Stimulated activated CD4-positive, alpha-beta T cell treated with anti-CD3 and anti-CD28 coated beads, TNF-alpha, amount 100 ng/mL, for 48 hours (primary cell): ENCODE results near the gene IGF2.
A peak's percentile ranks its signal among the peaks of the same experiment; 100 is the strongest.

Experiments used
- DNase-seq, 3 donors: peaks; one replicate each; pipeline ENCODE4 v3.0.0-alpha.2; 2020; ENCODE audit warnings: low read depth in 3 of 3

Gene IGF2

DNA sequence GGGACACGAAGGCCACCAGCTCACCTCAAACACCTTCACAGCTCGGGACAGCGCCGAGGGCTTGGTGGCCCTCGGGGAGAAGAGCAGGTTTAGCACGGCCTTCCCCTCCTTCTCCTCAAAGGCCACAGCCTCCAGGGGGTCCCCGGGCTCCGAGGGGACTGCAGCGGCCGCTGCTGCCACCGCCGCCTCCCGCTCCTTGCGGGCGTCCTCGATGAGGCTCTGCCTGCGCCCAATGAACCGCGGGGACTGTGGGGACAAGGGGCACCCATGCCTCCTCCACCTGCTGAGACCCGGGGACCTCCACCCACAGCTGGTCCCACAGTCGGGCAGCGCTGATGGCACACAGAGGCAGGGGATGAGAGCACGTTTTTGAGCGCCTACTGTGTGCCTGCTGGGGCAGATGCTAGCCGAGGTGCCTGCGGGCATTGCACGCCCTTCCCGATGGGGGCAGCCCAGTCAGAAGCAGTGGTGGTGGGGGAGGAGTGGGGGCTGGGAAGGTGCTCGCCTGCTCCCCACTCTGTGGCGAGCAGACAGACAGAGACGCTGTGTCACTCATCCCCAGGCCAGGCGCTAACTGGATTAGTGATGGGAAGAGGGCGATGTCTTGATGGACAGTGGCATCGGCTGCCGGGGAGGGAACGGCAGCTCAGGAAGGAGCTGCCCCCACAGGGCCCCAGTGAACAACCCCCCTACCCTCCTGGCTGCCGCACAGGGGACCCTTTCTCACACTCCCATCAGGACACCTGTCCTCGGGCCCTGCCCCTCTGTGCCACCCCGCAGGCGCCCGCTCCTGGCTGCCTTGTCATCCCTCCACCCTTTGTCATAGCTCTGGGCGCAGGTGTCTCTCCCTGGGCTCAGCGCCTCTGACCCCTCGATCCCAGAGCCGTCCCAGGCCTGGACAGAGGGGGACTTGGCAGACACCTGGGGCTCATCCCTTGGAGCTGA, 30.7 kb upstream of the IGF2 start:
- no peak for DNase-seq

DNA sequence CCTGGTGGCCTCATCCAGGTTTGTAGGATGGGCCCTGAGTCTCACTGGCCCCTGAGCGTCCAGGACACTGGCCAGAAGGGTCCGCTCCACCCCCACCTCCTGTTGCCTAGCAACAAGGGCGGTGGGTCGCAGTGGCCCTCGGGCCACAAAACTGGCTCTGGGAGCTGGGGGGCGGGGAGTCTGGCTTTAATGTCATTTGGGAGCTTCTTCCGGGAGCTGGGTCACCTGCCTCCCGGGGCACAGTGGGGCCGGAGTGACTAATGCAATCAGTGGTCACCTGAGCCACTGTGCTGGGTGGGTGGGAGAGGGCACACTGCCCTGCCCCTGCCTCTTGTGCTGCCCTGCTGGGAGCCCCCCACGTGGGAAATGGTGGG, 29.8 kb upstream of the IGF2 start:
- DNase-seq: no peak

DNA sequence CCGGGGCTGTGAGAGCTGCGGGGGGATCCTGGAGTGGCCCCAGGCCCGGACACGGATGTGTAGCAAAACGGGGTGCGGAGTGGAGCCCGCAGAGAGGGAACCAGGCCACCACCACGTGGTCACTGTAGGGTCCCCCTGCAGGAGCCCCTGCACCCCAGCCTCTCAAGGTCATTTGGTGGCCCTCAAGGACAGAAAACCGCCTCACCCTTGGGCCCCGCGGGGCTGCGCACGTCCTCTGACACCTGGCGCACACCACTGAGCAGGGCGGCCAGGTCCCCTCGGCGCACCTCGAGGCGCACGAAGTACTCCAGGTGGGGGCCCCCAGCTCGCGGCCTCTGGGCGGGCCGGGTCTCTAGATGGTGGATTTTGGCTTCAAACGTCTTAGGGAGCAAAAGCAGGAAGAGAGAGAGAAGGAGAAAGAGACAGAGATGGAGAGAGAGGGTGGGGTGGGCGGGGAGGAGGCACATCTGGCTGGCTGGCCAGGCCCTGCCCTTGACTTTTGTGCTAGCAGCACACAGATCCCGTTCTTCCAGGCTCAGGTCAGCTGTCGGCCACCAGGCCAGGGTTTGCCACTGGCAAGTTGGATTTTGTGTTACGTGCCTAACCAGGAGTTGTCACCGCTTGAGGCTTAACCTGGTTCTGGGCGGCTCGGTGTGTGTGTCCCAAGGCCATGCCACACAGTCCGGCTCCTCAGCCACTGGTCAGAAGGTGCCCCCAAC, 29.3 kb upstream of the IGF2 start:
- no peak for DNase-seq

DNA sequence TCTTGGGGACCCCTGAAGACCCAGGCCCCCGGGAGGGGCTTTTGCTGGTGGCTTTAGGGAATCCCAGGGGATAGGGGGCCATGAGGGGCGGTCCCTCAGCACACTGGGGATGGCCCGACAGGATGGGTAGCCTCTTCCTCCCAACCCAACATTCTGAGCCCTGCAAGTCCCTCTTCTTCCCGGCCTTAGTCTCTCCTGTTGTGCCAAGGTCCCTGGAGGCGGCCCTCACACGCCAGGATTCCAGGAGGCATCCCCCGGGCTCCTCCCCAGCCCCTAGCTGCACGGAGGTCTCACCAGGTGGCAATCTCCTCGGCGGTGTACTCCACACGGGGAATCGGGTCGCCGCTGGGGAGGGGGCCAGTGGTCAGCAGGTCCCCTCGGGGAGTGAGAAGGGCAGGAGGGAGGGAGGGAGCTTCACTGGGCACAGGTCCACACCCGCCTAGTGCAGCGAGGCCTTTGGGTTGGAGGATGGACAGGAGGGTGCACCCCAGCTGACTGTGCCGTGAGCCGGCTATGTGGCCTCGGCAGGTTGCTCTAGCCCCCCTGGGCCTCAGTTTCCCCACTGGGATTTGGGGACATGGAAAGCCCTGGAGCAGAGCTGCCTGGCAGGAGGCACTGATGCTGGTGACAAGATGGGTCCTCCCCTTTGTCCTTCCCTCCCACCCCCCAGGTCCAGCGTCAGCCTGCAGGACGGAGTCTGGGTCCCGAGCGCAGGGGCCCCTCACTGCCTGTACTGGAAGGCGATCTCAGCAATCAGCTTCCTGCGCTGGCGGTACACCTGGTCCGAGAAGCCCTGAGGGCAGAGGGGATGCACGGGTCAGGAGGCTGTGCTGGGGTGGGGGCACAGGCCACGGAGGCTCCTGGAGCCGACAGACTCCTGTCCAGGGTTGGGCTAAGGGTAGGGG, 28.2 kb upstream of the IGF2 start:
- DNase-seq: no peak

DNA sequence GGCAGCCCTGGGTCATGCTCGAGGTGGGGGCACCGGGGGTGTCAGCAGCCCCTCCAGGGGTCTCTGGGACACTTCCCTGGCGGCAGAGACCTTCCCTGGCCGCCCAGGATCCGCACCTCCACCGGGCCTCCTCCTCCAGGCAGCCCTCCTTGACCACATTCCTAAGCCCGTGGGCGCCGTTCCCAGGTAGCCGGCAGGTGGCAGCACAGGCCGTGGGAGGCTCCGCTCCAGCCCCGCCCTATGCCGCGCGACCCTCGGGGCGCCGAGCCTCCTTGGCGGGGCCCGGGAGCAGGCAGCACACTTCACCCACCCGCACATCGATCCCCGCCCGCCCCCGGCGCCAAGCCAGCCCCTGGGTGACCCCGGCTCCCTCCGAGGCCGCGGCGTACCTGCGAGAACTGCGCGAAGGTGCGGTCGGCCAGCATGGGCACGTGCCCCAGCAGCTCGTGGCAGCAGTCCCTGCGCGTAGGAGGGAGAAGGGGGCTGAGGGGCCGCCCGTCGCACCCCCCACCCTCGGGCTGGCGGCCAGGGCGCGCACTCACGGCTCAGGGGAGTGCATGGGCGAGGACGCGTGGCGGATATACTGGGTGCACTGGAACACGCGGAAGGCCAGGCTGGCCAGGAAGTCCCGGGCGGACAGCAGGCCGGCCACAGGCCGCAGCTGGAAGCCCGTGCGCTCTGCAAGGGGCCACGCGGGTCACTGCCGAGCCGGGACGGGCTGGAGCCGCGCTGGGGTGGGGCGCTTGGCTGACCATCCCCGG, 27.1 kb upstream of the IGF2 start:
- peak in 1 of 3 donors; percentile 46 for DNase-seq

DNA sequence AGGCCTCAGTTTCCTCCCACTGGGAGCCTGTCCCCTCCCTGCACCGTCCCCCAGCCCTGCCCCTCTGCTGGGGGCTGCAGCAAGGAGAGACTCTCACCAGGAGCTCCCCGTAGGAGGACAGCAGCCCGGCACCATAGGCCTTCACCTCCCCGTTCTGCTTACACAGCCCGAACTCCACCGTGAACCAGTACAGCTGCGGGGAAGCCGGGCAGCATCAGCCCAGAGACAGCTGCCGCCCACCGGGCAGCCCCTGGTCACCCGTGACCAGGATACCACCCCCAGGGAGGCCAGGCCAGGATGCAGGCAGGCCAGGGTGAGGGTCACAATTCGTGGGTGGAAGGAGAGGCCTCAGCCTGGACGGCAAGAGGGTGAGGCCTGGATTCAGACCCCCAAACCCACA, 26.4 kb upstream of the IGF2 start:
- no peak for DNase-seq

DNA sequence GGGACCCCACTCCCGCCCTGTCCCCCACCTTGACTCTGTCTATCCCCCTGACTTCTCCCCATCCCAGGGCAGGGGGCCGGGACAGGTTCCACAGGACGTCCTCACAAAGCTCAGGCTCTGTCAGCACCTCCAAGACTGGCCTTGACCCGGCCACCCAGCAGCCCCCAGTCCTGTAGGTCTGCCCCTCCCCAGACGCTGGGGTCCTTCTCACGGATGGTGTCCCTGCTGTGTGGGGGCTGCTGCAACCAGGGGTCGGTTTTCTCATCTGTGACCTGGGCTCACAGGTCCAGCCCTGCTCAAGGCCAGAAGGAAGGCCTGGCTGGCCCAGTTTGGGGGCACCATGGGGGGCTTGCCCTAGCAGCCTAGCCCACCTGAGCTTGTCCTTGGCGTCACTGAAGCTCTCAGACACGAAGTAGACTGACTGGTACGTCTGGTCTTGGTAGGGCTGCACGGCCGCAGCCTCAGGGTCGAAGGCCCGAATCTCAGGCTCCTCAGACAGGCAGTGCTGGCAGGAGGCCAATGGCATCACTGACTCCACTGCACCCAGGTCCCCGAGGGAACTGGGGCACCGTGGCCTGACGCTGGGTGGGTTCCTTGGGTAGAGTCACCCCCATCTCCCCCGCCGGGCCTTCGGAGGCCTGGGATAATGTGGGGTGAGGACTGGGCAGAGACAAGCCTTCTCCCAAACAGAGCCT, 25.8 kb upstream of the IGF2 start:
- DNase-seq: no peak

DNA sequence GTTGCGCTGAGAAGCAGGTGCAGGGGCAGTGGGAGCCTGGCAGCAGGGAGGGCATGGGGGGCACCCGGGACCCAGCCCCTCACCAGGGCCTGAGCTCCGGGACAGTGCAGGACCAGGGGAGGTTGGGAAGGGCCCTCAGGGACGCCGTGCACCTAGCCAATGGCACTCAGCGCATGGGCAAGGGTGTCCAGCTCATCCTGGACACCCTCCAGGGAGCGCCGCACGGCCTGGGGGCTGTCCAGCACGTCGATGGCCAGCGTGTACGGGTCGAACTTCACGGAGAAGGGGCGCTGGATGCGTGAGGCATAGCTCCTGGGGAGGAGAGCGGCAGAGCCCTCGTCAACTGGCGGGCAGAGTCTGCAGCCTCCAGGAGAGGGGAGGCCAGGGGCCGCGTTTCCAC, 24.9 kb upstream of the IGF2 start:
- DNase-seq: no peak

DNA sequence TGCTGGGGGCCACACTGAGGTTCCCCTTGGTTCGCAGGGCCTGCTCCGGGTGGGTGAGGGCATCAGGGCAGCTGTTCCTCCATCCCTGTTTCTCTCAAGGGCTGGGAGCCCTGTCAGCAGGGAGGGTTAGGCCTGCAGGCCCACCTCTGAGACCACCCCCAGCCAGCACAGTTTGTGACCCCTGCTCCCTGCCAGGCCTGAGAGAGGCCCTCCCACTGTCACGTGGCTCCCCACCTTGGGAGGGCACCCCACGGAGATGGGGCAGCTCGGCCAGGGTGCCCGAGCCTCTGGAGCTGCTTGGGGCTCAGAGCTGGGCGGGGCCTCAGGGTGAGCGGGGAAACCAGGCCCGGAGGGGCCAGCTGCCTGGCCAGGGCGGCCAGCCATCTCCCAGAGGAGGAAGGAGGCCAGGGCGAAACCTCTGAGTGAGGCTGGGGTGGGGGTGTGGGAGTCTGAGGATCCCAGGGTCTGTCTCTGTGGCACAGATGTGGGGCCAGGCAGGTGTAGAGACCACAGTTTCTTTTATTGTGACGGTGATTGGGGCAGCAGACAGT, 24.3 kb upstream of the IGF2 start:
- no peak for DNase-seq

DNA sequence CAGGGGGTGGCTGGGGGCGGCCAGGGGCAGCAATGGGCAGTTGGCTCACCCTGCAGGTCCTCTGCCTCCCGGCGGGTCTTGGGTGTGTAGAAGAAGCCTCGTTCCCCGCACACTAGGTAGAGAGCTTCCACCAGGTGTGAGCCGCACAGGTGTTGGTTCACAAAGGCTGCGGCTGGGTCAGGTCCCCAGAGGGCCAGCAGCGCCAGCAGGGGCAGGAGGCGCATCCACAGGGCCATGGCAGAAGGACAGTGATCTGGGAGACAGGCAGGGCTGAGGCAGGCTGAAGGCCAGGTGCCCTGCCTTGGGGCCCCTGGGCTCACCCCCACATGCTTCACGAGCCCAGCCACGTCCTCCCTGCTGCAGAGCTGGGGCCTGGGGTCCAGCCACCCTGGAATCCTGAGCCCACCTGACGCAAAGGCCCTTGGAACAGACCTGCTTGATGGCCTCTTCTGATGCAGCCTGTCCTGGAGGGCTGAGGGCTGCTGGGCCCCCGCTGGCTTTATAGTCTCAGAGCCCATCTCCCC, 21.6 kb upstream of the IGF2 start, which contains the start of gene INS:
Gene INS (minus strand): TSS at position 474 of the 524 bp plus-strand sequence. CDS start 238 bp downstream, at position 236.
- no peak for DNase-seq

DNA sequence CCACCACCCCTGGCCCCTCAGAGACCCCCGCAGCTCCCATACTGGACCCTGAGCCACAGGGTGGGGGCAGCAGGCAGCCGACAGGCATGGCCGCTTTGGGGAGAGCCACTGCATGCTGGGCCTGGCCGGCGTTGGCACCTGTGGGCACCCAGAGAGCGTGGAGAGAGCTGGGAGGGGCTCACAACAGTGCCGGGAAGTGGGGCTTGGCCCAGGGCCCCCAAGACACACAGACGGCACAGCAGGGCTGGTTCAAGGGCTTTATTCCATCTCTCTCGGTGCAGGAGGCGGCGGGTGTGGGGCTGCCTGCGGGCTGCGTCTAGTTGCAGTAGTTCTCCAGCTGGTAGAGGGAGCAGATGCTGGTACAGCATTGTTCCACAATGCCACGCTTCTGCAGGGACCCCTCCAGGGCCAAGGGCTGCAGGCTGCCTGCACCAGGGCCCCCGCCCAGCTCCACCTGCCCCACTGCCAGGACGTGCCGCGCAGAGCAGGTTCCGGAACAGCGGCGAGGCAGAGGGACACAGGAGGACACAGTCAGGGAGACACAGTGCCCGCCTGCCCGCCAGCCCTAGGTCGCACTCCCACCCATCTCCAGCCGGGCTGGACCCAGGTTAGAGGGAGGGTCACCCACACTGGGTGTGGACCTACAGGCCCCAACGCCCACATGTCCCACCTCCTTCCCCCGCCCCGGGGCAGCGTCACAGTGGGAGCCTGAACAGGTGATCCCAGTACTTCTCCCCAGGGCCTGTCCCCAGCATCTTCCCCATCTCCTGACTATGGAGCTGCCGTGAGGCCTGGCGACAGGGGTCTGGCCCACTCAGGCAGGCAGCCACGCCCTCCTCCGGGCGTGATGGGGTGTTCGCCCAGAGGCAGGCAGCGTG, 20.6 kb upstream of the IGF2 start:
- no peak for DNase-seq

DNA sequence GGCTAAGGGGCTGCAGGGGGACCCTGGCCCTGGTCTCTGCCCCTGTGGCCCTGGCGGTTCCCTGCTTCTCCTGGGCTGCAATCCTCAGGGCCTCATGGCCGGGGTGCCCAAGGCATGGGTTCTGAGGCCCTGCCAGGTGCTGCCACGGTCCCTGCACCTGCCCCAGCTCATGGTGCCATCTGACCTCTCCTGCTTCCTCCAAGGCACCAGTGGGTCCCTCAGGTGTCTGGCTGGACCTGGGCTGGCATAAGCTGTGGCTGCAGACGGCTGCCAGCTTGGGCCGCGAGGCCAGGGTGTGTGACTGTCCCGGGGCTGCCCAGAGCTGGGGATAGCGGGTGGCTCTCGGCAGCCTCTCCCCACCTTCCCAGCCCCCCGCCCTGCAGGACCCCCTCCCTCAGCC, 19.8 kb upstream of the IGF2 start:
- no peak for DNase-seq

DNA sequence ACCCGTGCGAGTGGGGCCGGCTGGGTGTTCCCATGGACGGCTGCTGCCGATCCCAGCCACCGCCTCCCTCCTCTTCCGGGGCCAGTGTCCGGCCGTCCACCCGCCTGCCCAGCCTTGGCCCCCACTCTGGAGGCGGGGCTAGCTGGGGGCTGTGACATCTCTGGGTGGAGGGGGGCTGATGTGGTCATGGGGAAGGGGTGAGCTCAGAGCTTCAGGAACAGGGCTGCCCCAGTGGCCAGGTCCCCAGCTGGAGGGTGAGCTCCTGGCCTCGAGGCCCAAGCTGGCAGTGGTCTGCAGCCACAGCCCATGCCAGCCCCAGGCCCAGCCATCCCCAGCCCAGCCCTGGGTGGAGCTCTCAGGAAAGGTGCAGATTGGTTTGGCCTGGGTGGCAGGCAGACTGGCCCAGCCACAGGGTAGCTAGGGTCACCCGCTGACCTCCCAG, 19.1 kb upstream of the IGF2 start:
- DNase-seq: no peak

DNA sequence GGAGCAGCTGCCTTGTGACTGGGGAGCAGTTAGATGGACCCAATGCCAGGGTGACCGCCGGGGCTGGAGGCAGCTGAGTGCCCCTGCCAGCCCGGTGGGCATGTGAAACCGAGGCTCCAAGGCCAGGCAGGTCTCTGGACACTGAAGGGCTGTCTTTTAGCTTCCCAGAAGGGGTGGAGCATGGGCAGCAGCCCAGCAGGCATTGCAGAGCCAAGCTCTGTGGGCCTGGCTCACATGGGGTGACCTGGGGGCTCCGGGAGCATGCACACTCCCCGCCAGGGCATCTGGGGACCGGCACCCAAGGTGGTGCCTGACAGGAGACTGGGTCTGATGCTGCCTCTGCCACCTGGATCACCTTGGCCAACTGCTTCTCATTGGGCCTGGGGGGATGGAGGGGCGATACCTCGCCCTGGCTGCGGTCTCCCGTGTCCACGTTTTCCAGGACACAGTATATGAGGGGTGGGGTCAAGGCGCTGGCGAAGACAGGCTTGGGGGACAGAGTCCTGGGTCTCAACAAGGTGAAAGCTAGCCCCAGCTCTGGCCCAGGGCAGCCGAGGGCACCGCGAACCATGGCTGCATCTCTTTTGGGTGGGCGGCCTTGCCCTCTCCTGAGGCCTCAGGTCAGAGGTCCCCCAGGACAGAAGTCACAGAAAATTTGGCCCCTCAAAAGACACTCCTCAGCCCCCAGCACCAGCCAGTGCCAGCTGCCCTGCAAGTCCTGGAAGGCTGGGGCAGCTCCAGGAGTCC, 18.3 kb upstream of the IGF2 start:
- DNase-seq: no peak

DNA sequence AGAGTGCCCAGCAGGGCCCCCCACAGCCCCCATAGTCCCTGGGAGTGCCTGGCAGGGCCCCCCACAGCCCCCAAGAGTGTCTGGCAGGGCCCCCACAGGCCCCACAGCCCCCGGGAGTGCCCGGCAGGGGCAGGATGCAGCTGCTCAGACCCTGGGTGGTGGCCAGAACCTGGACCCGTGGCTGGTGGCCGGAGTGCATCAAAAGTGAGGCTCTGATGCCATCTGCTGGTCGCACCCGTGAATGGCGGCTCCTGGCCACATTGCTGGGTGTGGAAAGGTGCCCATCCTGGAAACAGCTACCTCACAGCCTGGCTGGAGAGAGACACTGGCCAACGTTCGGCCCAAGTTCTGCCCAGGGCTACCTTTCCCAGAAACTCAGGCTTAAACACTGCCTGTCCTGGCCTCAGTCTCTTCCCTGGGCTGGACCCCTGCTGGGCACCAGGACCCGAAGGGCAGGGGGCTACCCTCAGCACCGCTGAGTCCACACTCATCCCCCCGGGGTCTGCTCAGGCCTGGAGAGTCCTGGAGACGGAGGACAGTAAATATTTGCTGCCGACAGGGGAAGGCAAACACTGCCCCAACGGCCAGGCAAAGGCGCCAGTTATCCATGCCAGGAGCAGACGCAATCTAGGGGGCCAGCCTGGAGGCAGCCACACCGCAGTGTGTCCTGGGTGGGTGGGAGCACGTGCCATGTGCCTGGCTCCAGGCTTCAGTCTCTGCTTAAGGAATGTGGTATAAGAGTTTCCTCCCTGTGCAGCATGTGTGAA, 17.4 kb upstream of the IGF2 start:
- peak; percentile 33 to 53 (median 46) for DNase-seq

DNA sequence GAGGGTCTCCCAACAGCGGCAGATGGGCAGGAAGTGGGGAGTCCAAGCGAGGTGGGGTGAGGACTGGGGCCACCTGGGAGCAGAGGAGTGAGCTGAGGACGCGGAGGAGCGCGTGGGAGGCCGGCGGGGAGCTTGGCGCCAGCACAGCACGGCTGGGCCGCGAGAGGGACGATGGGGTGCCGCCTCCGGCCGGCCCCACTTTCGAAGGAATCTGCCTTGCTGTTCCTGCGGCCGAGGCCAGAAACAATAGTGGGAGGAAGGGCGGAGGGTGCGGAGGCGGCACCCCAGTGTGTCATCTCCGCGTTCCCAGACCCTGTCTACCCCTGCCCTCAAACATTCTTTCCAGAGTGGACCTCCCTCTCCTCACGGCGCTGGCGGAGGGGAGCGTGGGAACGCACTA, 16.3 kb upstream of the IGF2 start:
- DNase-seq: no peak

DNA sequence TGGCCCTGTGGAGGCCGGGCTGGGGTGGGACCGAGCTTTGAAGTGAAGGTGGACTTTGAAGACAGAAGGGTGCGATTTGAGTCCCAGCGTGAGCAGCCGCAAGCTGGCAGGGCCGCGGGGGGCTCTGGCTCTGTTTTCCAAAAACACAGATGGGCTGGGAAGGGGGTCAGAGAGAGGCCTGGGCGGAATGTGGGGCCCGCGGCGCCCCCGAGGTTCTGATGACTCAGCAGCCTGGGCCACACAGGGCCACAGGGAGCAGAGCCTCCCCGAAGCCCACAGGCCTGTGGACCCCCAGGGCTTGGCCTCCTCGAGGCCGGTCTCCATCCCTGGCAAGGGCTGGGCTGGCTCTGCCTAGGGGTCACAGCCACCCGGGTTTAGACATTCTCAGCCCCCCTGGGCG, 15.7 kb upstream of the IGF2 start:
- DNase-seq: no peak

DNA sequence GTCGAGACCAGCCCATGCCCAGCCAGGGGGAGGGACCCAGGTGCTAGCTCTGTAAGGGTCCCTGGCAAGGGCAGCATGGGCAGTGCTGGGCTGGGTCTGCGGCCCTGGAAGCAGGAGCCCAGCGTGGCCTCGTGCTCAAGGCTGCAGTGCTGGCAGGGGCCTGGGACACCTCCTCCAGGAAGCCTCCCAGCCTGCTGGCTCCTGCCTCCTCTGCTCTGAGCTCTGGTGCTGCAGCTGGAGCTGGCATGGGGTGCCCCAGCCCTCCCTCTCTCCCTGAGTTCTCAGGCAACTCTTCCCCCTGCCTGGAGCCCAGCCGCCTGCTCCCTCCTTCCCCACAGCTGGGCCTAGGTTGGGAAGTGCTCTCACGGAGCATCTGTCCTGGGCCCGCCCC, 15.0 kb upstream of the IGF2 start:
- no peak for DNase-seq
